SU-DHL-6 (cell line): ENCODE measurements around the gene PDLIM5.

ENCODE experiments used
- H2AFZ ChIP-seq: fragments of 200-600 bp; sonication (generic); 2 replicates; pipeline ENCODE4 v1.6.1; 2014; ENCODE audit warnings: low read depth, mild to moderate bottlenecking, moderate library complexity, mixed read lengths, antibody characterized with exemption, low read length; ENCODE audit not compliant: severe bottlenecking
- H3F3A ChIP-seq: fragments of 200-600 bp; shearing (Covaris generic); 2 replicates; pipeline ENCODE4 v1.6.0; 2016; ENCODE audit warnings: antibody characterized with exemption, mild to moderate bottlenecking; ENCODE audit not compliant: insufficient read depth
- H3K27ac ChIP-seq: fragments of 200-600 bp; sonication (generic); 2 replicates; pipeline ENCODE4 v1.5.1; 2016; ENCODE audit warnings: low read depth, mild to moderate bottlenecking, low read length, moderate library complexity, mixed read lengths
- H3K27me3 ChIP-seq: fragments of 200-600 bp; sonication (generic), shearing (Covaris generic); 2 replicates; pipeline ENCODE4 v1.6.0; 2014; ENCODE audit warnings: mild to moderate bottlenecking, low read length
- H3K36me3 ChIP-seq: fragments of 200-600 bp; sonication (generic); 2 replicates; pipeline ENCODE4 v1.6.1; 2014; ENCODE audit warnings: mild to moderate bottlenecking, low read length, mixed read lengths
- H3K4me2 ChIP-seq: fragments of 300-600, 200-600 bp; shearing (Covaris generic), sonication (generic); 2 replicates; pipeline ENCODE4 v1.6.0; 2014; ENCODE audit warnings: low read length, low read depth, mild to moderate bottlenecking; ENCODE audit not compliant: poor library complexity, severe bottlenecking
- H3K4me3 ChIP-seq: fragments of 200-600 bp; sonication (generic); 2 replicates; pipeline ENCODE4 v1.5.1; 2014; ENCODE audit warnings: antibody characterized with exemption, low read length, mild to moderate bottlenecking, mixed read lengths; ENCODE audit not compliant: insufficient read depth, poor library complexity, severe bottlenecking
- H3K79me2 ChIP-seq: fragments of 200-600 bp; sonication (generic); 2 replicates; pipeline ENCODE4 v1.6.1; 2014; ENCODE audit warnings: mild to moderate bottlenecking, low read length, moderate library complexity; ENCODE audit not compliant: insufficient read depth
- H3K9ac ChIP-seq: fragments of 200-600 bp; sonication (generic); 2 replicates; pipeline ENCODE4 v1.7.0; 2014; ENCODE audit warnings: mild to moderate bottlenecking, low read length
- H3K9me2 ChIP-seq: fragments of 200-600 bp; sonication (generic); replicated peaks from 2 replicates; pipeline ENCODE4 v1.6.1; 2014; ENCODE audit warnings: low read length; ENCODE audit not compliant: insufficient read depth
- H3K9me3 ChIP-seq: fragments of 200-600 bp; sonication (generic); 2 replicates; pipeline ENCODE4 v1.6.1; 2014; ENCODE audit warnings: low read length, mixed read lengths; ENCODE audit not compliant: insufficient read depth
- H4K20me1 ChIP-seq: fragments of 200-600 bp; sonication (generic); 2 replicates; pipeline ENCODE4 v1.6.1; 2014; ENCODE audit warnings: low read depth, mild to moderate bottlenecking, antibody characterized with exemption, low read length, moderate library complexity, mixed read lengths
- CTCF ChIP-seq: fragments of 200-600 bp; sonication (generic); IDR thresholded peaks from one replicate; pipeline ENCODE4 v1.5.1; 2017; ENCODE audit warnings: antibody characterized with exemption, mild to moderate bottlenecking, low read length, moderate library complexity; ENCODE audit not compliant: insufficient read depth, poor library complexity, severe bottlenecking
- EZH2phosphoT487 ChIP-seq: fragments of 200-600 bp; sonication (generic), shearing (Covaris generic); conservative IDR thresholded peaks from 2 replicates; pipeline ENCODE4 v1.6.1; 2018; ENCODE audit warnings: mild to moderate bottlenecking, antibody characterized with exemption, low read length, moderate library complexity, mixed read lengths

Gene PDLIM5

DNA sequence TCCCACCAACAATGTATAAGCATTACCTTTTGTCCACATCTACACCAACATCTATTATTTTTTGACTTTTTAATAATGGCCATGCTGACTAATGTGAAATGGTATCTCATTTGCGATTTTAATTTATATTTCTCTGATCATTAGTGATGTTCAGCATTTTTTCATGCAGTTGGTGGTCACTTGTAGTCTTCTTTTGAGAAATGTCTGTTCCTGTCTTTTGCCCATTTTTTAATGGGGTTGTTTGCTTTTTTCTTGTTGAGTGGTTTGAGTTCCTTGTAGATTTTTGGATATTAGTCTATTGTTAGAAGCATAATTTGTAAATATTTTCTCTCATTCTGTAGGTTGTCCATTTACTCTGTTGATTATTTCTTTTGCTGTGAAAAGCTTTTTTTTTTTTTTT is 36.8 kb upstream of the PDLIM5 start:
- Histone ChIP-seq H4K20me1 (no peaks in the 10 kb centered on the region), H3K4me3 (no peak overlapping the region), H3K79me2 (no peaks in the 10 kb centered on the region), H3K27me3 (no peaks in the 10 kb centered on the region), H3K27ac (no peak overlapping the region), H3K36me3 (no peaks in the 10 kb centered on the region), H3K9me3 (no peaks in the 10 kb centered on the region), H3K9ac (no peak overlapping the region), H3K4me2 (no peak overlapping the region), H2AFZ (no peak overlapping the region), H3F3A (no peaks in the 10 kb centered on the region), H3K9me2 (no peaks in the 10 kb centered on the region)
- no peak for TF ChIP-seq EZH2phosphoT487
- TF ChIP-seq CTCF, result no peak

DNA sequence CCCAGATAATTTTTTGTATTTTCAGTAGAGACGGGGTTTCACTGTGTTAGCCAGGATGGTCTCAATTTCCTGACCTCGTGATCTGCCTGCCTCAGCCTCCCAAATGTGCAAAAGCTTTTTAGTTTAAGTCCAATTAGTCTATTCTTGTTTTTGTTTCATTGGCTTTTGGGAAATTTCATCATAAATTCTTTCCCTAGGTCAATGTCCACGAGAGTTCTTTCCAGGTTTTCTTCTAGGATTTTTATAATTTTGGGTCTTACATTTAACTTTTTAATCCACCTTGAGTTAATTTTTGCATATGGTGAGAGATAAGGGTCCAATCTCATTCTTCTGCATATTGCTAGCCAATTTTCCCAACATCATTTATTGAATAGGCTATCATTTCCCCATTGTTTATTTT is 36.3 kb upstream of the PDLIM5 start:
- Histone ChIP-seq H3K9me2 (no peaks in the 10 kb centered on the region), H3K9ac (no peak overlapping the region), H3K36me3 (no peaks in the 10 kb centered on the region), H3K4me3 (no peak overlapping the region), H3K79me2 (no peaks in the 10 kb centered on the region), H3K27ac (no peak overlapping the region), H3K27me3 (no peaks in the 10 kb centered on the region), H3K9me3 (no peaks in the 10 kb centered on the region), H3F3A (no peaks in the 10 kb centered on the region), H2AFZ (no peak overlapping the region), H3K4me2 (no peak overlapping the region), H4K20me1 (no peaks in the 10 kb centered on the region)
- no peak for TF ChIP-seq CTCF
- TF ChIP-seq EZH2phosphoT487, result no peak

GRCh38 chr4:94416335-94416734 is 35.4 kb upstream of the PDLIM5 start:
- Histone ChIP-seq H3K27me3 (no peaks in the 10 kb centered on the region), H3K4me3 (no peak overlapping the region), H3K36me3 (no peaks in the 10 kb centered on the region), H4K20me1 (no peaks in the 10 kb centered on the region), H3K4me2 (no peak overlapping the region), H2AFZ (no peak overlapping the region), H3K27ac (no peak overlapping the region), H3K9me3 (no peaks in the 10 kb centered on the region), H3K9ac (no peak overlapping the region), H3F3A (no peaks in the 10 kb centered on the region), H3K79me2 (no peaks in the 10 kb centered on the region), H3K9me2 (no peaks in the 10 kb centered on the region)
- TF ChIP-seq CTCF, result no peak

DNA sequence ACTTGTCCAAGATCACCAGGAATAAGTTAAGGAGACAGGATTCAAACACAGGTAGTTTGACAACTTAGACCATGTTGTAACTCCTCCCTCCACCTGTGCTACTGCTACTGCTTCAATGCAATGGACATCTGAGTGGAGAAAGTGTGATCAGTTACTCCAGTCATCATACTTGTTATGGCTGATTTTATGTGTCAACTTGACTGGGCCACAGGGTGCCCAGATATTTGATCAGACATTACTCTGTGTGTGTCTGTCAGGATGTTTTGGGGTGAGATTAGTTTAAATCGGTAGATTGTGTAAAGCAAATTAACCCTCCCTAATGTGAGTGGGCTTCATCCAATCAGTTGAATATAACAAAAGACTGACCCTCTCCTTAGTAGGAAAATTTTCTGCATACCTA is 34.8 kb upstream of the PDLIM5 start:
- no peaks in the 10 kb centered on the region for H3K79me2 ChIP-seq
- no peaks in the 10 kb centered on the region for H3K36me3 ChIP-seq
- no peaks in the 10 kb centered on the region for H4K20me1 ChIP-seq
- H2AFZ ChIP-seq, result no peak overlapping the region
- H3K27ac ChIP-seq, result no peak overlapping the region
- no peaks in the 10 kb centered on the region for H3K27me3 ChIP-seq
- no peak overlapping the region for H3K9ac ChIP-seq
- H3F3A ChIP-seq, result no peaks in the 10 kb centered on the region
- no peak overlapping the region for H3K4me2 ChIP-seq
- H3K4me3 ChIP-seq, result no peak overlapping the region
- TF ChIP-seq CTCF (no peak), EZH2phosphoT487 (no peak)
- no peaks in the 10 kb centered on the region for H3K9me2 ChIP-seq
- H3K9me3 ChIP-seq, result no peaks in the 10 kb centered on the region
